Gastroesophageal sphincter (tissue), 4 donors: ENCODE results near the gene ADAM17. TPM values are rescaled to one million over a fixed set of nuclear protein-coding genes. Genes with fewer than 3 reads are reported as not detected.

Experiments used
- ATAC-seq: fragments of 150-250 bp; one replicate; pipeline ENCODE4 v1.9.1; 2016; ENCODE audit warnings: mild to moderate bottlenecking, moderate library complexity
- H3K27ac ChIP-seq, 4 donors: fragments of 200-600 bp; sonication (generic) in 3 of 4; 1 replicate in 3 of 4; 2 replicates in 1 of 4; pipeline ENCODE4 v1.5.1; 2016 to 2019
- H3K27me3 ChIP-seq: fragments of 200-600 bp; sonication (generic); one replicate; pipeline ENCODE4 v1.5.1; 2019
- H3K36me3 ChIP-seq, 2 donors: fragments of 200-600 bp; sonication (generic); one replicate each; pipeline ENCODE4 v1.5.1; 2019; ENCODE audit warnings: control low read depth in 1 of 2
- H3K4me1 ChIP-seq, 3 donors: fragments of 200-600 bp; sonication (generic); 1 replicate in 2 of 3; 2 replicates in 1 of 3; pipeline ENCODE4 v1.5.1; 2016 to 2019; ENCODE audit warnings: control low read depth in 2 of 3
- H3K4me3 ChIP-seq, 2 donors: fragments of 200-600 bp; sonication (generic); one replicate each; pipeline ENCODE4 v1.5.1; 2019; ENCODE audit warnings: mild to moderate bottlenecking in 1 of 2, moderate library complexity in 1 of 2
- H3K9me3 ChIP-seq, 3 donors: fragments of 200-600 bp; sonication (generic); one replicate each; pipeline ENCODE4 v1.5.1; 2017 to 2019; ENCODE audit warnings: control low read depth in 2 of 3
- EP300 ChIP-seq: sonication (generic); formaldehyde crosslinking; IDR thresholded peaks from one replicate; pipeline ENCODE4 v1.6.1; 2017; ENCODE audit warnings: antibody characterized with exemption, mild to moderate bottlenecking
- POLR2A ChIP-seq, 2 donors: fragments of 450-650 bp; IDR thresholded peaks; one replicate each; pipeline ENCODE4 v1.6.1; 2017; ENCODE audit warnings: antibody characterized with exemption in 2 of 2, mild to moderate bottlenecking in 2 of 2, moderate library complexity in 1 of 2
- POLR2AphosphoS5 ChIP-seq: sonication (generic); formaldehyde crosslinking; IDR thresholded peaks from one replicate; pipeline ENCODE4 v1.6.1; 2017; ENCODE audit warnings: antibody characterized with exemption
- WGBS, 2 donors: methylation state at CpG; one replicate each; pipeline ENCODE4 v1.1.5; 2018; ENCODE audit warnings: low coverage in 1 of 2; 5-methylcytosine and 5-hydroxymethylcytosine counted together
- total RNA-seq, 4 donors: library from RNA; depleted of rRNA; stranded (reverse); fragments of >200 nt; gene quantifications; one replicate each; pipeline ENCODE4 v1.1.0, GENCODE V29; 2016
- TF ChIP-seq, protein P1 (sequence below), 4 experiments: fragments of 200-600 bp in 2 of 4; fragments of 450-650 bp in 2 of 4; sonication (generic) in 1 of 4; IDR thresholded peaks; one replicate each; pipeline ENCODE4 v1.5.1; 2017 to 2019; ENCODE audit warnings: antibody characterized with exemption in 4 of 4, mild to moderate bottlenecking in 2 of 4, moderate library complexity in 2 of 4

Gene ADAM17
- total RNA-seq, 4 donors from 2014 or later = 16.0 to 38.3 (median 17.9) TPM

DNA sequence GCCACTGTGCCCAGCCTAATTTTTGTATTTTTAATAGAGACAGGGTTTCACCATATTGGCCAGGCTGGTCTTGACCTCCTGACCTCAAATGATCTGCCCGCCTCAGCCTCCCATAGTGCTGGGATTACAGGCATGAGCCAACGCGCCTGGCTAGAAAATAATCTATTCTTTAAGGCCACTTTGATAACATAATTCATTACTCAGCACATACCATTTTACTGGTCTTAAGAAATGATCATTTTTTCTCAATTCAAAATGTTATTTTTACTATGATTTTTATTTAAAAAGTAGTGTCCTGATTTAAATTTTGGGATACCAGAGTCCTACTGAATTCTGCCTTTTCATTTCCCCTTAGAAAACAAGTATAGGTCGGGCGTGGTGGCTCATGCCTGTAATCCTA lies 27.0 kb upstream of the ADAM17 start:
- 92 to 96% methylated on average over 3 to 5 of the region's 5 CpGs for WGBS, 2 donors
- Histone ChIP-seq H3K4me1 (peaks cover 0 to 17% (median 0%) of the 10 kb centered on the region in 3 donors), H3K9me3 (no peaks in the 10 kb centered on the region), H3K27me3 (no peaks in the 10 kb centered on the region), H3K4me3 (no peak overlapping the region), H3K27ac (no peak overlapping the region), H3K36me3 (peaks cover 0 to 60% of the 10 kb centered on the region in 2 donors)
- no peak for TF ChIP-seq POLR2A (IDR thresholded peaks at IDR 0.05)
- TF ChIP-seq, protein P1, sequence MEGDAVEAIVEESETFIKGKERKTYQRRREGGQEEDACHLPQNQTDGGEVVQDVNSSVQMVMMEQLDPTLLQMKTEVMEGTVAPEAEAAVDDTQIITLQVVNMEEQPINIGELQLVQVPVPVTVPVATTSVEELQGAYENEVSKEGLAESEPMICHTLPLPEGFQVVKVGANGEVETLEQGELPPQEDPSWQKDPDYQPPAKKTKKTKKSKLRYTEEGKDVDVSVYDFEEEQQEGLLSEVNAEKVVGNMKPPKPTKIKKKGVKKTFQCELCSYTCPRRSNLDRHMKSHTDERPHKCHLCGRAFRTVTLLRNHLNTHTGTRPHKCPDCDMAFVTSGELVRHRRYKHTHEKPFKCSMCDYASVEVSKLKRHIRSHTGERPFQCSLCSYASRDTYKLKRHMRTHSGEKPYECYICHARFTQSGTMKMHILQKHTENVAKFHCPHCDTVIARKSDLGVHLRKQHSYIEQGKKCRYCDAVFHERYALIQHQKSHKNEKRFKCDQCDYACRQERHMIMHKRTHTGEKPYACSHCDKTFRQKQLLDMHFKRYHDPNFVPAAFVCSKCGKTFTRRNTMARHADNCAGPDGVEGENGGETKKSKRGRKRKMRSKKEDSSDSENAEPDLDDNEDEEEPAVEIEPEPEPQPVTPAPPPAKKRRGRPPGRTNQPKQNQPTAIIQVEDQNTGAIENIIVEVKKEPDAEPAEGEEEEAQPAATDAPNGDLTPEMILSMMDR (IDR thresholded peaks at IDR 0.05) = no peak
- no peak for TF ChIP-seq POLR2AphosphoS5
- no peak for TF ChIP-seq EP300
- no peak for ATAC-seq

DNA sequence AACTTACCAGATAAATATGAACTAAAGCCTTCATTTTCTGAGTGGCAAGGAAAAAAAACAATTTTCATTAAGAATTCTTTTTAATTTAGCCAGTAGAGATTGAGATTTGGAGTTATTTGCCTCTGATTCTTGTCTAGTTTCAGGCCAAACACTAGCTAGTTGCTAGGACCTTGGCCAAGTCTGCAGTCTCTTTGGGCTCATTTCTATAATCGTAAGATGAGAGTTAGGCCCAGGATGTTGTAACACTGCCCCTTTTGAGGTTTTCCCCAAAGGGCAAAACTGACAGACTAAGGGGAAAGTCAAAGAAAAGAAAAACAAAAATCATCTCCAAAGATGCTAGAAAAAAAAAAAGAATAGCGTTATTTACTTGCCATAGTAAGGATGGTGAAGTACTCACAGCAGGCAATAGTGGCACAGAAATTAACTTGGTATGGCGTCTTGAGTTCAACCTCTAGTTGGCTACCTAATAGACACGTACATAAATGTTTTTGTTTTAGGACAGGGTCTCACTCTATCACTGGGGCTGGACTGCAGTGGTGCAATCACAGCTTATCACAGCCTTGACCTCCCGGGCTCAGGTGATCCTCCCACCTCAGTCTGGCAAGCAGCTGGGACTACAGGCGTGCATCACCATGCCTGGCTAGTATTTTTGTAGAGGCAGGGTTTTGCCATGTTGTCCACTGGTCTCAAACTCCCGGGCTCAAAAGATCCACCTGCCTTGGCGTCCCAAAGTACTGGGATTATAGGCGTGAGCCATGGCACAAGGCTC lies 23.0 kb upstream of the ADAM17 start:
- WGBS, 2 donors = 71 to 84% methylated on average over 2 to 9 of the region's 9 CpGs
- ATAC-seq = no peak
- peaks cover 0 to 14% (median 0%) of the 10 kb centered on the region in 3 donors for H3K4me1 ChIP-seq
- TF ChIP-seq EP300 (no peak), POLR2AphosphoS5 (no peak), POLR2A (IDR thresholded peaks at IDR 0.05) (no peak)
- TF ChIP-seq, protein P1 (IDR thresholded peaks at IDR 0.05) = no peak
- H3K36me3 ChIP-seq = peaks cover 0 to 27% of the 10 kb centered on the region in 2 donors
- H3K27me3 ChIP-seq = no peaks in the 10 kb centered on the region
- H3K4me3 ChIP-seq = no peak overlapping the region
- H3K9me3 ChIP-seq = no peaks in the 10 kb centered on the region
- H3K27ac ChIP-seq = no peak overlapping the region

DNA sequence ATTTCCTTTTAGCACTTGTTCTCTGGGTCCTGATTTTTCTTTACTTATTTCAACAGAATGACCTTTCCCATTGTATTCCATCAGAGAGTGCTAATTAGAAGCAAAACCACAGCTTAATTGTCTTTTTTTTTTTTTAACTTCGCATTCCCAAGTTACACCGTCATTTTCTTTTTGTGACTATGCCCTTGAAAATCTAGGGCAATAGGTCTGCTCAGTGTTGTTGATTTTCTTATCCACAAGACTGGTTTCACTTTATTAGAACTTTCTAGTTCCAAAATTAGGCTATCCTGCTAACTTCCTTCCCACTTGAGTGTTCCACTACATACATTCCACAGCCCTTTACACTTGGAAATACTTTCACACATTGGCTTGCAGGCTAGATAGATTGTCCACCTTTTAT lies 18.7 kb upstream of the ADAM17 start:
- 64 to 86% methylated on average over 1 to 2 of the region's 2 CpGs for WGBS, 2 donors
- ATAC-seq = no peak

DNA sequence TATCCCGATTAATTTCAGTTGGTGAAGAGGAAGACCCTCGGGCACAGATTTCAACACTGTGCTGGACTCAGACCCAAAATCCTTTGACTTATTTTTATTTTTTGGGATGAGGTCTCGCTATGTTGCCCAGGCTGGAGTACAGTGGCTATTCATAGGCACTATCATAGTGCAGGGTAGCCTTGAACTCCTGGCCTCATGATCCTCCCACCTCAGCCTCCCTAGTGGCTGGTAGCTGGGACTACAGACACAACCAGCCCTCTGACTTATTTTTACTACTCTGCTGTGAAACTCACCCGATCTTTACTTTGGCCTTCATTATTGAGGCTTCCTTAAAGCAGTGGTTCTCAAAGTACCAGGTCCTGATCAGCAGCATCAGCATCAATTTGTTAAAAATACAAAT lies 18.2 kb upstream of the ADAM17 start:
- H3K27me3 ChIP-seq = no peaks in the 10 kb centered on the region
- peaks cover 0 to 8% of the 10 kb centered on the region in 2 donors for H3K36me3 ChIP-seq
- H3K4me3 ChIP-seq = no peak overlapping the region
- TF ChIP-seq, protein P1 (IDR thresholded peaks at IDR 0.05) = peak in 1 of 4 experiments; percentile 21
- TF ChIP-seq POLR2AphosphoS5 = no peak
- no peak for TF ChIP-seq POLR2A (IDR thresholded peaks at IDR 0.05)
- no peak for TF ChIP-seq EP300
- 79 to 91% methylated on average over 4 of the region's 4 CpGs for WGBS, 2 donors
- no peak for ATAC-seq
- H3K27ac ChIP-seq = peak overlapping the region in 2 of 4 donors; percentile 37 to 48
- peaks cover 0 to 14% (median 0%) of the 10 kb centered on the region in 3 donors for H3K4me1 ChIP-seq
- H3K9me3 ChIP-seq = no peaks in the 10 kb centered on the region

More for the DNA sequence above, 18.7 kb upstream of the ADAM17 start:
- Histone ChIP-seq H3K36me3 (peaks cover 0 to 8% of the 10 kb centered on the region in 2 donors), H3K27me3 (no peaks in the 10 kb centered on the region), H3K27ac (peak overlapping the region in 2 of 4 donors; percentile 37 to 48), H3K9me3 (no peaks in the 10 kb centered on the region), H3K4me1 (peaks cover 0 to 14% (median 0%) of the 10 kb centered on the region in 3 donors), H3K4me3 (no peak overlapping the region)
- TF ChIP-seq EP300 = no peak
- TF ChIP-seq, protein P1 (IDR thresholded peaks at IDR 0.05) = no peak
- no peak for TF ChIP-seq POLR2AphosphoS5
- no peak for TF ChIP-seq POLR2A (IDR thresholded peaks at IDR 0.05)
